Body of pancreas (tissue), 4 donors: ENCODE measurements around the gene MYH11. TPM values are rescaled to one million over a fixed set of nuclear protein-coding genes. Genes with fewer than 3 reads are reported as not detected.

Source experiments
- ATAC-seq: fragments of 150-250 bp; one replicate; pipeline ENCODE4 v1.9.1; 2016
- DNase-seq, 4 donors: peaks; one replicate each; pipeline ENCODE4 v3.0.0-alpha.2; 2019
- H3K27ac ChIP-seq, 4 donors: fragments of 200-600 bp; sonication (generic); 1 replicate in 3 of 4; 2 replicates in 1 of 4; pipeline versions ENCODE4 v1.5.1 to v1.6.1; 2016 to 2019; ENCODE audit warnings: mild to moderate bottlenecking in 1 of 4, mixed read lengths in 1 of 4, moderate library complexity in 1 of 4
- H3K27me3 ChIP-seq, 2 donors: fragments of 200-600 bp; sonication (generic); one replicate each; pipeline ENCODE4 v1.6.0; 2016; ENCODE audit warnings: mild to moderate bottlenecking in 1 of 2
- H3K36me3 ChIP-seq, 2 donors: fragments of 200-600 bp; sonication (generic); replicated peaks in 1 of 2; 2 replicates each; pipeline ENCODE4 v1.5.1; 2016; ENCODE audit warnings: low read depth in 2 of 2; ENCODE audit not compliant: insufficient read depth in 1 of 2
- H3K4me1 ChIP-seq: fragments of 200-600 bp; sonication (generic); one replicate; pipeline ENCODE4 v1.6.0; 2016
- H3K4me3 ChIP-seq, 2 donors: fragments of 200-600 bp; sonication (generic); 1 replicate in 1 of 2; 2 replicates in 1 of 2; pipeline ENCODE4 v1.5.1; 2016 to 2019
- H3K9me3 ChIP-seq, 3 donors: fragments of 200-600 bp; sonication (generic); 1 replicate in 2 of 3; 2 replicates in 1 of 3; pipeline ENCODE4 v1.5.1; 2016
- CTCF ChIP-seq, 7 experiments: fragments of 450-650 bp in 4 of 7; fragments of 200-600 bp in 3 of 7; sonication (generic) in 3 of 7; IDR thresholded peaks; one replicate each; pipeline ENCODE4 v1.5.1; 2016 to 2019; ENCODE audit warnings: antibody characterized with exemption in 7 of 7
- POLR2A ChIP-seq, 3 donors: fragments of 450-650 bp; IDR thresholded peaks; one replicate each; pipeline ENCODE4 v1.6.1; 2016; ENCODE audit warnings: antibody characterized with exemption in 3 of 3, mild to moderate bottlenecking in 2 of 3
- whole genome bisulfite sequencing, 2 donors: methylation state at CpG; one replicate each; pipeline ENCODE4 v1.1.5; 2017; 5-methylcytosine and 5-hydroxymethylcytosine counted together
- intact Hi-C: fragments of 100-400 bp; cut with DNase I; formaldehyde crosslinking; loops from one replicate; pipeline ENCODE4 v1.15.1; 2023
- total RNA-seq, 2 donors: library from RNA; depleted of rRNA; stranded (reverse); fragments of >200 nt; gene quantifications; one replicate each; pipeline ENCODE4 v1.1.0, GENCODE V29; 2016

MYH11 gene
- total RNA-seq, 2 donors from 2014 or later, result 14.2 to 19.7 TPM

- no peak overlapping the region for H3K4me3 ChIP-seq
- H3K27me3 ChIP-seq, result no peaks in the 10 kb centered on the region
- TF ChIP-seq CTCF (IDR thresholded peaks at IDR 0.05) (no peak), POLR2A (IDR thresholded peaks at IDR 0.05) (no peak)
- ATAC-seq (no peak), DNase-seq (no peak)
- no peak overlapping the region for H3K27ac ChIP-seq
- peaks cover 0 to 5% of the 10 kb centered on the region in 2 donors for H3K36me3 ChIP-seq
- 17 to 18% methylated on average over 1 of the region's 1 CpG for WGBS, 2 donors
- peaks cover 26% of the 10 kb centered on the region for H3K4me1 ChIP-seq
- no peaks in the 10 kb centered on the region for H3K9me3 ChIP-seq
- intact Hi-C loops, result no loop called here
These were observed 29.2 kb upstream of the MYH11 start for GRCh38 chr16:15886078-15886477.

- WGBS, 2 donors, result 83 to 84% methylated on average over 5 of the region's 5 CpGs
- Histone ChIP-seq H3K27ac (no peak overlapping the region), H3K4me1 (peaks cover 26% of the 10 kb centered on the region)
These were observed 28.8 kb upstream of the MYH11 start for GRCh38 chr16:15885560-15886001.

GRCh38 chr16:15882563-15882962, 25.7 kb upstream of the MYH11 start:
- Histone ChIP-seq H3K27me3 (no peaks in the 10 kb centered on the region), H3K27ac (no peak overlapping the region), H3K9me3 (no peaks in the 10 kb centered on the region), H3K4me3 (no peak overlapping the region), H3K36me3 (peaks cover 0 to 5% of the 10 kb centered on the region in 2 donors), H3K4me1 (peaks cover 16% of the 10 kb centered on the region)
- DNase-seq (no peak), ATAC-seq (no peak)
- intact Hi-C loops, result no loop called here
- WGBS, 2 donors, result 78 to 98% methylated on average over 3 of the region's 3 CpGs
- TF ChIP-seq POLR2A (IDR thresholded peaks at IDR 0.05) (no peak), CTCF (IDR thresholded peaks at IDR 0.05) (no peak)

More at GRCh38 chr16:15885560-15886001, 28.8 kb upstream of the MYH11 start:
- Histone ChIP-seq H3K27me3 (no peaks in the 10 kb centered on the region), H3K36me3 (peaks cover 0 to 5% of the 10 kb centered on the region in 2 donors), H3K9me3 (no peaks in the 10 kb centered on the region), H3K4me3 (no peak overlapping the region)
- no peak for DNase-seq
- ATAC-seq, result no peak
- intact Hi-C loops, result no loop called here
- no peak for TF ChIP-seq POLR2A (IDR thresholded peaks at IDR 0.05)

GRCh38 chr16:15881794-15882379, 25.1 kb upstream of the MYH11 start:
- H3K4me3 ChIP-seq, result no peak overlapping the region
- H3K27me3 ChIP-seq, result no peaks in the 10 kb centered on the region
- H3K4me1 ChIP-seq, result peaks cover 10% of the 10 kb centered on the region
- H3K36me3 ChIP-seq, result peaks cover 0 to 5% of the 10 kb centered on the region in 2 donors
- 86 to 90% methylated on average over 10 to 13 of the region's 13 CpGs for WGBS, 2 donors
- no peaks in the 10 kb centered on the region for H3K9me3 ChIP-seq
- ATAC-seq, result no peak
- no peak overlapping the region for H3K27ac ChIP-seq
- intact Hi-C loops, result no loop called here
- TF ChIP-seq CTCF (IDR thresholded peaks at IDR 0.05) (no peak), POLR2A (IDR thresholded peaks at IDR 0.05) (no peak)
- DNase-seq, result no peak

GRCh38 chr16:15880434-15881308, 23.8 kb upstream of the MYH11 start:
- Histone ChIP-seq H3K4me3 (no peak overlapping the region), H3K27ac (no peak overlapping the region), H3K36me3 (peaks cover 0 to 5% of the 10 kb centered on the region in 2 donors), H3K9me3 (no peaks in the 10 kb centered on the region), H3K4me1 (peaks cover 3% of the 10 kb centered on the region), H3K27me3 (no peaks in the 10 kb centered on the region)
- no peak for ATAC-seq
- WGBS, 2 donors, result 75 to 89% methylated on average over 5 of the region's 5 CpGs
- TF ChIP-seq POLR2A (IDR thresholded peaks at IDR 0.05), result no peak
- TF ChIP-seq CTCF (IDR thresholded peaks at IDR 0.05), result no peak
- DNase-seq, result no peak
- intact Hi-C loops, result no loop called here
